ENCODE results near the gene FBXW12. TPM values are rescaled to one million over a fixed set of nuclear protein-coding genes. Genes with fewer than 3 reads are reported as not detected.

The FBXW12 gene
- total RNA-seq, 4 donors from 2014 or later, result not detected

DNA sequence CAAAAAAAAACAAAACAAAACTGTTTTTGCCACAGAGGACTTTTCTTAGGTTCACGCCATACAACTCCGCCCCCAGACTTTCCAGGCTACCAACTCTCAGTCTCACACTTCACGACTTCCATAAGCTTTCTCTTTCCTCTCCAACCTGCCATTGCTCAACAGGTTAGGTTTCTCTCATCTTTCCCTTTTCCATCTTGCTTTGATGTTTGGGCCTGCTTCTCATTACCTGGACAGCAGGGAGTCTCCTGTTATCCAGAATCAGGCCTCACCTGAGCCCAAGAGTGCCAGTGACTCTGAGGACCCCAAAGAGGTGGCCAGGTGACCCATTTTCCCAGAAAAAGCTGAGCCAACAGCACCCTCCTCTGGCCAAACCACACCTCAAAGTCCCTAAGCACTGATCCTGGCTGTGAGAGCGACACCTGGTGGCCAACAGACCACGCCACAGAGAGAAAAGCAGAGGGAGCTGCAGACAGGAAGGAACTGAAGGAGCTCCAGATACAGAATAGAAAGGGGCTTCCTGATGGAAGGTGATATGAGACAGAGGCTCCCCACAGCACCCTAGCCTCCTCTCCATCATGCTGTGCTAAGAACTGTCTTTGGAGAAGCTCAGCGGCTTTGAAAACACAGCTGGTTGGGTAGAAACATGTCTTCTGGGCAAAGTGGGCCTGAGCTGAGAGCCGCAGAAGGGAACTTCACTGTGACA lies 63.9 kb downstream of the FBXW12 start:
- in situ Hi-C loops (cut with MboI; ENCODE audit: low pct_ligation_motif_present in 1 of 4, low pct_unique_long_range_greater_than_20kb in 1 of 4, low sequenced_read_pairs in 3 of 4), result loop anchor here in 3 of 4 donors (5.0 to 10.0 kb wide), 4 partner anchors 34 to 164 kb away; no protein-coding TSS in a partner anchor

DNA sequence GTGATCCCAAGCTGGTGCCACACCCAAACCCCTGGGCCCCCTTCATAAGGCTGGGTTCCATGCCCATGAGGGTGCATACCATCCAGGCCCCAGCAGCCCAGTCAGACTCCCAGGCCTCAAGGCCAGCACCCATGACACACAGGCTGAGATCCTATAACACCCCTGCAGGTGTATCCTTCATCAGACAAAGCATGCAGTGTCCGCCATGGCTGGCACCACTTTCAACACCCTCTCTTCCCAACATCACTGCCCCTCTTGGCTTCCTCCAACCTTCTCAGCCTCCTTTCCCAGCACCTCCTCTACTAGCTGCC lies 64.4 kb downstream of the FBXW12 start:
- TF ChIP-seq POLR2AphosphoS5 (IDR thresholded peaks at IDR 0.05), result no peak
- no peak for TF ChIP-seq EP300 (IDR thresholded peaks at IDR 0.05; ENCODE audit: low read depth)
- no peak for TF ChIP-seq CTCF (IDR thresholded peaks at IDR 0.05)
- no peak for TF ChIP-seq POLR2A (IDR thresholded peaks at IDR 0.05)
- WGBS, 2 donors (ENCODE audit: low coverage in 1 of 2), result 30 to 100% methylated on average over 1 of the region's 1 CpG
- intact Hi-C loops (cut with DNase I; ENCODE audit: low total_unique reads), result loop anchor here (2.0 to 10.0 kb wide), 2 partner anchors 36 to 162 kb away; no protein-coding TSS in a partner anchor
- H3K27me3 ChIP-seq, result no peaks in the 10 kb centered on the region
- peaks cover 24 to 50% (median 38%) of the 10 kb centered on the region in 4 donors for H3K4me1 ChIP-seq
- peak overlapping the region in 2 of 4 donors; percentile 22 to 78 for H3K27ac ChIP-seq
- no peak for DNase-seq
- in situ Hi-C loops (cut with MboI; ENCODE audit: low pct_ligation_motif_present in 1 of 4, low pct_unique_long_range_greater_than_20kb in 1 of 4, low sequenced_read_pairs in 3 of 4), result loop anchor here in 3 of 4 donors (5.0 to 10.0 kb wide), 4 partner anchors 34 to 164 kb away; no protein-coding TSS in a partner anchor
- H3K9me3 ChIP-seq, result no peaks in the 10 kb centered on the region
- no peaks in the 10 kb centered on the region for H3K36me3 ChIP-seq
- no peak overlapping the region for H3K4me3 ChIP-seq

More for the DNA sequence above, 63.9 kb downstream of the FBXW12 start:
- Histone ChIP-seq H3K4me1 (peaks cover 19 to 45% (median 32%) of the 10 kb centered on the region in 4 donors), H3K27me3 (no peaks in the 10 kb centered on the region), H3K9me3 (no peaks in the 10 kb centered on the region), H3K36me3 (no peaks in the 10 kb centered on the region), H3K27ac (peak overlapping the region; percentile 10 to 81 (median 66)), H3K4me3 (no peak overlapping the region)
- peak; percentile 91 for DNase-seq
- intact Hi-C loops (cut with DNase I; ENCODE audit: low total_unique reads), result loop anchor here (2.0 to 10.0 kb wide), 2 partner anchors 35 to 161 kb away; no protein-coding TSS in a partner anchor
- TF ChIP-seq CTCF (IDR thresholded peaks at IDR 0.05), result peak; percentile 98 to 100 (median 100)
- peak in 1 of 3 donors; percentile 8 for TF ChIP-seq POLR2AphosphoS5 (IDR thresholded peaks at IDR 0.05)
- no peak for TF ChIP-seq EP300 (IDR thresholded peaks at IDR 0.05; ENCODE audit: low read depth)
- TF ChIP-seq POLR2A (IDR thresholded peaks at IDR 0.05), result no peak
- 42 to 77% methylated on average over 3 to 7 of the region's 7 CpGs for WGBS, 2 donors (ENCODE audit: low coverage in 1 of 2)

DNA sequence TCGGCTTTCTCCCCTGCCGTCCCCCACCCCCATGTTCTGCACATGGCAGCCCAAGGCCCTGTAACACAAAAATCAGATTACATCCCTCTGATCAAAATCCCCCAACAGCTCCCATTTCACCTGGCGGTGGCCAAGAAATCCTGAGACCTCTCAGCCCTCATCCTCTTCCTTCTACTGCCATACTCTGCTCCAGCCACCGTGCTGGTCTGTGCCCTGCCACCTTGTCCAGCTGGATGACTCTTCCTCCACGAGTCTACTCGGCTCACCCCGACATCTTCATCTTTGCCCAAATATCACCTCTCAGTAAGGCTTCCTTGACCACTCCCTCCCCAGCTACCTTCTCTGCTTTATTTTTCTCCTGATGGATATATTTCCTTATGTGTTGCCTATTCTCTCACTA lies 64.8 kb downstream of the FBXW12 start:
- no peak for DNase-seq
- H3K4me3 ChIP-seq, result no peak overlapping the region
- no peaks in the 10 kb centered on the region for H3K36me3 ChIP-seq
- no peak for TF ChIP-seq CTCF (IDR thresholded peaks at IDR 0.05)
- TF ChIP-seq EP300 (IDR thresholded peaks at IDR 0.05; ENCODE audit: low read depth), result no peak
- intact Hi-C loops (cut with DNase I; ENCODE audit: low total_unique reads) (loop anchor here (2.0 to 10.0 kb wide), 2 partner anchors 36 to 162 kb away; no protein-coding TSS in a partner anchor), in situ Hi-C loops (cut with MboI; ENCODE audit: low pct_ligation_motif_present in 1 of 4, low pct_unique_long_range_greater_than_20kb in 1 of 4, low sequenced_read_pairs in 3 of 4) (loop anchor here in 3 of 4 donors (5.0 to 10.0 kb wide), 4 partner anchors 35 to 165 kb away; no protein-coding TSS in a partner anchor)
- WGBS, 2 donors (ENCODE audit: low coverage in 1 of 2), result 78 to 90% methylated on average over 6 to 7 of the region's 7 CpGs
- H3K27me3 ChIP-seq, result no peaks in the 10 kb centered on the region
- H3K9me3 ChIP-seq, result no peaks in the 10 kb centered on the region
- no peak overlapping the region for H3K27ac ChIP-seq
- peaks cover 28 to 55% (median 41%) of the 10 kb centered on the region in 4 donors for H3K4me1 ChIP-seq

DNA sequence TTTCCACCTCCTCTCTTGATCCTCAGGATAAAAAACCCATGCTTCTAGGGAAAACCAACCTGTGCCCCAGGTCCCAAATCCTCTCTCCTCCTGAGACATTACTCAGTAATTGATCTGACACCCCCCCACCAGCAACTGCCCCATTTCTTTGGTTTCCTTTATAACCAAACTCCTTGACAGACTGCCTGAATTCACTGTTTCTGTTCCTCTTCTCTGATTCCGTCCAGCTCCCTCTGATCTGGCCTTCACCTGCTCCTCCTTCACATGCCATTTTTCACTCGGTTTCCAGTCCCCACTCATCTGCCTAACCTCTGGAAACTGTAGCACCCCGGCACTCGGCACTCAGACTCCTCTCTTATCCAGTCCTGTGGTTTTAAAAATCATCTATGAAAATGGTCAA lies 65.8 kb downstream of the FBXW12 start:
- Histone ChIP-seq H3K4me1 (peaks cover 30 to 54% (median 41%) of the 10 kb centered on the region in 4 donors), H3K36me3 (no peaks in the 10 kb centered on the region), H3K4me3 (no peak overlapping the region), H3K9me3 (no peaks in the 10 kb centered on the region), H3K27ac (no peak overlapping the region), H3K27me3 (no peaks in the 10 kb centered on the region)
- WGBS, 2 donors (ENCODE audit: low coverage in 1 of 2), result 83 to 100% methylated on average over 1 to 4 of the region's 4 CpGs
- intact Hi-C loops (cut with DNase I; ENCODE audit: low total_unique reads), result loop anchor here (2.0 to 10.0 kb wide), 2 partner anchors 37 to 163 kb away; no protein-coding TSS in a partner anchor
- no peak for DNase-seq
- in situ Hi-C loops (cut with MboI; ENCODE audit: low pct_ligation_motif_present in 1 of 4, low pct_unique_long_range_greater_than_20kb in 1 of 4, low sequenced_read_pairs in 3 of 4), result loop anchor here in 3 of 4 donors (5.0 to 10.0 kb wide), 4 partner anchors 36 to 166 kb away; no protein-coding TSS in a partner anchor
- no peak for TF ChIP-seq POLR2AphosphoS5 (IDR thresholded peaks at IDR 0.05)
- TF ChIP-seq CTCF (IDR thresholded peaks at IDR 0.05), result no peak
- TF ChIP-seq EP300 (IDR thresholded peaks at IDR 0.05; ENCODE audit: low read depth), result no peak
- no peak for TF ChIP-seq POLR2A (IDR thresholded peaks at IDR 0.05)

Measured in transverse colon (tissue), 4 donors.